NCI-H446 (cell line): ENCODE measurements around the gene AIF1.
A peak's percentile ranks its signal among the peaks of the same experiment; 100 is the strongest.
"Not testable (repeated sequence)": the region's sequence is repeated elsewhere in the genome, so short reads cannot be mapped to it uniquely, and the experiment has no call there.

Experiments
- DNase-seq, 2 experiments: peaks; one replicate each; lab custom pipeline; 2025; lab: John Stamatoyannopoulos, UW

AIF1 gene

GRCh38 chr6:31580807-31581433 lies 34.1 kb upstream of the AIF1 start:
- peak; percentile 38 to 84 for DNase-seq

- DNase-seq, result no peak
Observed at GRCh38 chr6:31581434-31582229, 33.4 kb upstream of the AIF1 start.

GRCh38 chr6:31582230-31582643 lies 32.8 kb upstream of the AIF1 start, which contains the start of gene LTB:
LTB (minus strand) TSS chr6:31582424; CDS start chr6:31582417, 7 bp downstream.
- no peak for DNase-seq

- DNase-seq, result no peak
Observed at GRCh38 chr6:31585491-31585890, 29.5 kb upstream of the AIF1 start.

- no peak for DNase-seq
Observed at GRCh38 chr6:31586008-31586407, 29.0 kb upstream of the AIF1 start, which contains the start of gene LST1. LST1 (plus strand) TSS chr6:31586277; CDS start chr6:31587300, 1,023 bp downstream.

- DNase-seq, result no peak
Observed at GRCh38 chr6:31586599-31587281, 28.3 kb upstream of the AIF1 start.

- DNase-seq, result no peak
Observed at GRCh38 chr6:31587791-31588777, 26.9 kb upstream of the AIF1 start.

GRCh38 chr6:31588871-31589650 lies 26.0 kb upstream of the AIF1 start:
- no peak for DNase-seq

- DNase-seq, result not testable (repeated sequence)
Observed at GRCh38 chr6:31590691-31591090, 24.3 kb upstream of the AIF1 start.

- no peak for DNase-seq
Observed at GRCh38 chr6:31592396-31592771, 22.6 kb upstream of the AIF1 start.

GRCh38 chr6:31597006-31597405 lies 18.0 kb upstream of the AIF1 start:
- DNase-seq, result peak in 1 of 2 experiments; percentile 36

- no peak for DNase-seq
Observed at GRCh38 chr6:31607317-31607716, 7.7 kb upstream of the AIF1 start.

- DNase-seq, result no peak
Observed at GRCh38 chr6:31609519-31610406, 5.3 kb upstream of the AIF1 start.

- no peak for DNase-seq
Observed at GRCh38 chr6:31610968-31611367, 4.1 kb upstream of the AIF1 start.

- no peak for DNase-seq
Observed at GRCh38 chr6:31614075-31614619, 887 bp upstream of the AIF1 start.

- no peak for DNase-seq
Observed at GRCh38 chr6:31615748-31616147, 714 bp downstream of the AIF1 start.

GRCh38 chr6:31617010-31617409 lies 2.0 kb downstream of the AIF1 start:
- no peak for DNase-seq

- DNase-seq, result peak; percentile 99 to 100
Observed at GRCh38 chr6:31619805-31620585, 5.0 kb downstream of the AIF1 start.
